ENCODE measurements around the gene TTC28. TPM values are rescaled to one million over a fixed set of nuclear protein-coding genes. Genes with fewer than 3 reads are reported as not detected.
"Not testable (repeated sequence)": the region's sequence is repeated elsewhere in the genome, so short reads cannot be mapped to it uniquely, and the experiment has no call there.

The TTC28 gene
- total RNA-seq, 2 donors from 2014 or later, result 0.40 to 1.9 TPM

GRCh38 chr22:28222976-28223745, 456.5 kb downstream of the TTC28 start:
- H3K36me3 Mint-ChIP-seq (ENCODE audit: low read depth), result no peaks in the 10 kb centered on the region
- ATAC-seq, result no peak

GRCh38 chr22:28222571-28222970, 457.1 kb downstream of the TTC28 start:
- Mint-ChIP-seq H3K27me3 (peaks cover 27% of the 10 kb centered on the region), H3K27ac (no peak overlapping the region), H3K36me3 (ENCODE audit: low read depth) (no peaks in the 10 kb centered on the region), H3K4me1 (no peaks in the 10 kb centered on the region), H3K4me3 (no peak overlapping the region)
- no peaks in the 10 kb centered on the region for H3K9me3 ChIP-seq (ENCODE audit: control insufficient read depth, low read length, poor library complexity, severe bottlenecking)
- DNase-seq (no peak), ATAC-seq (no peak)

More at GRCh38 chr22:28222976-28223745, 456.5 kb downstream of the TTC28 start:
- H3K27ac Mint-ChIP-seq, result no peak overlapping the region
- H3K4me1 Mint-ChIP-seq, result no peaks in the 10 kb centered on the region
- no peak for DNase-seq
- no peak overlapping the region for H3K4me3 Mint-ChIP-seq
- peaks cover 27% of the 10 kb centered on the region for H3K27me3 Mint-ChIP-seq
- H3K9me3 ChIP-seq (ENCODE audit: control insufficient read depth, low read length, poor library complexity, severe bottlenecking), result no peaks in the 10 kb centered on the region

GRCh38 chr22:28222052-28222451, 457.6 kb downstream of the TTC28 start:
- H3K9me3 ChIP-seq (ENCODE audit: control insufficient read depth, low read length, poor library complexity, severe bottlenecking), result no peaks in the 10 kb centered on the region
- DNase-seq (no peak), ATAC-seq (no peak)
- no peak overlapping the region for H3K4me3 Mint-ChIP-seq
- no peak overlapping the region for H3K27ac Mint-ChIP-seq
- H3K4me1 Mint-ChIP-seq, result no peaks in the 10 kb centered on the region
- H3K36me3 Mint-ChIP-seq (ENCODE audit: low read depth), result no peaks in the 10 kb centered on the region
- peaks cover 28% of the 10 kb centered on the region for H3K27me3 Mint-ChIP-seq

GRCh38 chr22:28220626-28221363, 458.8 kb downstream of the TTC28 start:
- Mint-ChIP-seq H3K4me3 (no peak overlapping the region), H3K27ac (no peak overlapping the region), H3K36me3 (ENCODE audit: low read depth) (no peaks in the 10 kb centered on the region), H3K4me1 (no peaks in the 10 kb centered on the region), H3K27me3 (peaks cover 27% of the 10 kb centered on the region)
- DNase-seq, result no peak
- H3K9me3 ChIP-seq (ENCODE audit: control insufficient read depth, low read length, poor library complexity, severe bottlenecking), result no peaks in the 10 kb centered on the region
- ATAC-seq, result no peak

- Mint-ChIP-seq H3K4me3 (no peak overlapping the region), H3K36me3 (ENCODE audit: low read depth) (no peaks in the 10 kb centered on the region), H3K27me3 (peaks cover 14% of the 10 kb centered on the region), H3K4me1 (no peaks in the 10 kb centered on the region), H3K27ac (no peak overlapping the region)
- H3K9me3 ChIP-seq (ENCODE audit: control insufficient read depth, low read length, poor library complexity, severe bottlenecking), result no peaks in the 10 kb centered on the region
- ATAC-seq (no peak), DNase-seq (no peak)
Measured at GRCh38 chr22:28217277-28217676, 462.4 kb downstream of the TTC28 start.

- not testable (repeated sequence) for H3K4me3 Mint-ChIP-seq; H3K9me3 ChIP-seq (ENCODE audit: control insufficient read depth, low read length, poor library complexity, severe bottlenecking); ATAC-seq; DNase-seq; H3K4me1 Mint-ChIP-seq; H3K27ac Mint-ChIP-seq; H3K36me3 Mint-ChIP-seq (ENCODE audit: low read depth)
- peaks cover 12% of the 10 kb centered on the region for H3K27me3 Mint-ChIP-seq
Measured at GRCh38 chr22:28214750-28215149, 464.9 kb downstream of the TTC28 start.

- not testable (repeated sequence) for H3K9me3 ChIP-seq (ENCODE audit: control insufficient read depth, low read length, poor library complexity, severe bottlenecking); DNase-seq; H3K27ac Mint-ChIP-seq; H3K27me3 Mint-ChIP-seq; H3K4me3 Mint-ChIP-seq; ATAC-seq; H3K4me1 Mint-ChIP-seq; H3K36me3 Mint-ChIP-seq (ENCODE audit: low read depth)
Measured at GRCh38 chr22:28209457-28209856, 470.2 kb downstream of the TTC28 start.

- H3K9me3 ChIP-seq (ENCODE audit: control insufficient read depth, low read length, poor library complexity, severe bottlenecking), result no peaks in the 10 kb centered on the region
- DNase-seq (no peak), ATAC-seq (no peak)
- Mint-ChIP-seq H3K4me1 (no peaks in the 10 kb centered on the region), H3K27ac (no peak overlapping the region), H3K36me3 (ENCODE audit: low read depth) (no peaks in the 10 kb centered on the region), H3K4me3 (no peak overlapping the region), H3K27me3 (peaks cover 13% of the 10 kb centered on the region)
Measured at GRCh38 chr22:28208787-28209186, 470.9 kb downstream of the TTC28 start.

GRCh38 chr22:28208036-28208435, 471.6 kb downstream of the TTC28 start:
- H3K9me3 ChIP-seq (ENCODE audit: control insufficient read depth, low read length, poor library complexity, severe bottlenecking), result no peaks in the 10 kb centered on the region
- Mint-ChIP-seq H3K4me3 (no peak overlapping the region), H3K27ac (no peak overlapping the region), H3K4me1 (no peaks in the 10 kb centered on the region), H3K27me3 (peaks cover 13% of the 10 kb centered on the region), H3K36me3 (ENCODE audit: low read depth) (no peaks in the 10 kb centered on the region)
- no peak for ATAC-seq
- no peak for DNase-seq

GRCh38 chr22:28207281-28208030, 472.2 kb downstream of the TTC28 start:
- DNase-seq, result no peak
- Mint-ChIP-seq H3K27ac (no peak overlapping the region), H3K36me3 (ENCODE audit: low read depth) (no peaks in the 10 kb centered on the region), H3K4me3 (no peak overlapping the region), H3K4me1 (no peaks in the 10 kb centered on the region), H3K27me3 (peaks cover 13% of the 10 kb centered on the region)
- H3K9me3 ChIP-seq (ENCODE audit: control insufficient read depth, low read length, poor library complexity, severe bottlenecking), result no peaks in the 10 kb centered on the region
- no peak for ATAC-seq

- ATAC-seq, result no peak
- H3K4me3 Mint-ChIP-seq, result no peak overlapping the region
- H3K27ac Mint-ChIP-seq, result no peak overlapping the region
- peaks cover 2% of the 10 kb centered on the region for H3K4me1 Mint-ChIP-seq
- no peaks in the 10 kb centered on the region for H3K9me3 ChIP-seq (ENCODE audit: control insufficient read depth, low read length, poor library complexity, severe bottlenecking)
- H3K27me3 Mint-ChIP-seq, result peaks cover 13% of the 10 kb centered on the region
- DNase-seq, result no peak
- H3K36me3 Mint-ChIP-seq (ENCODE audit: low read depth), result no peaks in the 10 kb centered on the region
Measured at GRCh38 chr22:28205926-28206325, 473.7 kb downstream of the TTC28 start.

- ATAC-seq (no peak), DNase-seq (no peak)
- H3K36me3 Mint-ChIP-seq (ENCODE audit: low read depth), result no peaks in the 10 kb centered on the region
- H3K27me3 Mint-ChIP-seq, result peaks cover 13% of the 10 kb centered on the region
- H3K9me3 ChIP-seq (ENCODE audit: control insufficient read depth, low read length, poor library complexity, severe bottlenecking), result no peaks in the 10 kb centered on the region
- H3K4me1 Mint-ChIP-seq, result peaks cover 2% of the 10 kb centered on the region
- no peak overlapping the region for H3K4me3 Mint-ChIP-seq
- no peak overlapping the region for H3K27ac Mint-ChIP-seq
Measured at GRCh38 chr22:28204382-28204781, 475.3 kb downstream of the TTC28 start.

- no peak for ATAC-seq
- H3K27me3 Mint-ChIP-seq, result peaks cover 13% of the 10 kb centered on the region
- no peaks in the 10 kb centered on the region for H3K36me3 Mint-ChIP-seq (ENCODE audit: low read depth)
- H3K4me1 Mint-ChIP-seq, result peaks cover 2% of the 10 kb centered on the region
- H3K4me3 Mint-ChIP-seq, result no peak overlapping the region
- no peak overlapping the region for H3K27ac Mint-ChIP-seq
- no peaks in the 10 kb centered on the region for H3K9me3 ChIP-seq (ENCODE audit: control insufficient read depth, low read length, poor library complexity, severe bottlenecking)
- no peak for DNase-seq
Measured at GRCh38 chr22:28203286-28203685, 476.4 kb downstream of the TTC28 start.
